ENCODE data around the gene SPRY2.

- TF ChIP-seq CTCF (IDR thresholded peaks at IDR 0.05) (no peak), ZFX (IDR thresholded peaks at IDR 0.05; ENCODE audit: borderline replicate concordance) (no peak)
These were observed 44.3 kb downstream of the SPRY2 start for GRCh38 chr13:80296638-80297037.

Data from 22Rv1 (cell line).